ENCODE measurements around the gene KRT71. TPM values are rescaled to one million over a fixed set of nuclear protein-coding genes. Genes with fewer than 3 reads are reported as not detected.

The KRT71 gene
- polyA plus RNA-seq, 1 donor from 2014 or later, result not detected

DNA sequence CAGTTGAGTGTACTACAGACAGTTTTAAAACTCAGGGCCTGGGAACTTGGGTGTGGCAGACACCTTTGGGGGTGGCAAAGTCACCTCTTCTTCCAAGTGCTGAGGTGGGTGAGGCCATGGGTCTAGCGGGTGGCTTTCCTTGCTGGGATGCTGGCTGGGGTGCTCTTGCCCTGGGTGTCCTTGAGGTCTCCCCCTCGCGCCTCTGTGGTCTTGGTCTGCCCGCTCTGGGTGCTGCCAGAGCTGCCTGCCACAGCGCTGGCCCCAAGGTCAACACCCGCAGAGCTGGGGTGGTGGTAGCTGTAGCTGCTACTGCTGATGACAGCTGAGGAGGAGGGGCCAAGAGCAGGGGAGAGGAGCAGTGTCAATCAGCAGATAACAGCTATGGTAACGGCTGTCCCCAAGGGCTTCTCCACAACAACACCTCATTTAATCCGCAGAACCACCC, 13.9 kb upstream of the KRT71 start:
- Histone ChIP-seq H3K27me3 (ENCODE audit: insufficient read depth, low read depth, low read length) (no peaks in the 10 kb centered on the region), H3K79me2 (replicated peaks; ENCODE audit: insufficient read depth, low read length) (no peaks in the 10 kb centered on the region), H3K27ac (ENCODE audit: low read length) (no peak overlapping the region), H3K36me3 (ENCODE audit: insufficient read depth, low read length) (no peaks in the 10 kb centered on the region), H3K9me3 (ENCODE audit: low read length) (no peaks in the 10 kb centered on the region), H2AFZ (ENCODE audit: low read depth, low read length) (no peak overlapping the region), H3K4me3 (ENCODE audit: low read length) (peak overlapping the region; percentile 30), H3K9ac (ENCODE audit: low read length) (no peak overlapping the region), H3F3A (ENCODE audit: insufficient read depth, low read length, poor library complexity, severe bottlenecking) (no peaks in the 10 kb centered on the region), H3K9me2 (ENCODE audit: insufficient read depth, low read length) (no peaks in the 10 kb centered on the region), H3K4me2 (ENCODE audit: low read length) (no peak overlapping the region), H4K20me1 (ENCODE audit: insufficient read depth) (no peaks in the 10 kb centered on the region)
- TF ChIP-seq EZH2 (IDR thresholded peaks at IDR 0.05; ENCODE audit: borderline replicate concordance, insufficient read depth, low read length, poor library complexity, severe bottlenecking), result no peak
- peak; percentile 25 for TF ChIP-seq EP300 (conservative IDR thresholded peaks at IDR 0.05; ENCODE audit: poor library complexity, severe bottlenecking)

DNA sequence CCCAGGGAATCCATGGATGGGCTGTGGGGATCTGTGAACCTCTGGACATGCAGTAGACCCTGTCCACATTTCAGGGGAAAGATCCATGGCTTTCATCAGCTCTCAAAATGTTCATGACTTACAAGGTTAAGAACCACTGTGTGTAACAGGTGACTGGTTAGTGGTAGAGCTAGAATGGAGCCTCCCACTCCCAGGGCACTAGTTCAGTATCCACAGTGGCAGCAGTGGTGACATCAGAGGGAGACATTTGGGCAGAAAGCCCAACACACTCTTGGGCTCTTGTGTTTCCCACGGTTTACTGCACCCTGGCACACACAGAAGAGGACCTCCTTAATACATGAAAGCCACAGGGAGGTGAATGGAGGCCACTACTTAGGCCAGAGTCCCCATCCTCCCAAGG, 11.6 kb upstream of the KRT71 start:
- TF ChIP-seq RAD21 (conservative IDR thresholded peaks at IDR 0.05) (no peak), EP300 (conservative IDR thresholded peaks at IDR 0.05; ENCODE audit: poor library complexity, severe bottlenecking) (no peak), SMC3 (conservative IDR thresholded peaks at IDR 0.05; ENCODE audit: poor library complexity) (no peak), EZH2 (IDR thresholded peaks at IDR 0.05; ENCODE audit: borderline replicate concordance, insufficient read depth, low read length, poor library complexity, severe bottlenecking) (no peak), MXI1 (conservative IDR thresholded peaks at IDR 0.05; ENCODE audit: poor library complexity, severe bottlenecking) (no peak), TAF1 (IDR thresholded peaks at IDR 0.05; ENCODE audit: low read depth) (no peak), POLR2AphosphoS5 (IDR thresholded peaks at IDR 0.05) (no peak), REST (IDR thresholded peaks at IDR 0.05; ENCODE audit: borderline replicate concordance) (no peak)
- TF ChIP-seq, protein P1, sequence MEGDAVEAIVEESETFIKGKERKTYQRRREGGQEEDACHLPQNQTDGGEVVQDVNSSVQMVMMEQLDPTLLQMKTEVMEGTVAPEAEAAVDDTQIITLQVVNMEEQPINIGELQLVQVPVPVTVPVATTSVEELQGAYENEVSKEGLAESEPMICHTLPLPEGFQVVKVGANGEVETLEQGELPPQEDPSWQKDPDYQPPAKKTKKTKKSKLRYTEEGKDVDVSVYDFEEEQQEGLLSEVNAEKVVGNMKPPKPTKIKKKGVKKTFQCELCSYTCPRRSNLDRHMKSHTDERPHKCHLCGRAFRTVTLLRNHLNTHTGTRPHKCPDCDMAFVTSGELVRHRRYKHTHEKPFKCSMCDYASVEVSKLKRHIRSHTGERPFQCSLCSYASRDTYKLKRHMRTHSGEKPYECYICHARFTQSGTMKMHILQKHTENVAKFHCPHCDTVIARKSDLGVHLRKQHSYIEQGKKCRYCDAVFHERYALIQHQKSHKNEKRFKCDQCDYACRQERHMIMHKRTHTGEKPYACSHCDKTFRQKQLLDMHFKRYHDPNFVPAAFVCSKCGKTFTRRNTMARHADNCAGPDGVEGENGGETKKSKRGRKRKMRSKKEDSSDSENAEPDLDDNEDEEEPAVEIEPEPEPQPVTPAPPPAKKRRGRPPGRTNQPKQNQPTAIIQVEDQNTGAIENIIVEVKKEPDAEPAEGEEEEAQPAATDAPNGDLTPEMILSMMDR (IDR thresholded peaks at IDR 0.05; ENCODE audit: poor library complexity, severe bottlenecking), result no peak
- Histone ChIP-seq H3K9me3 (ENCODE audit: low read length) (no peaks in the 10 kb centered on the region), H3K9me2 (ENCODE audit: insufficient read depth, low read length) (no peaks in the 10 kb centered on the region), H4K20me1 (ENCODE audit: insufficient read depth) (no peaks in the 10 kb centered on the region), H3K79me2 (replicated peaks; ENCODE audit: insufficient read depth, low read length) (no peaks in the 10 kb centered on the region), H3K9ac (ENCODE audit: low read length) (no peak overlapping the region), H3K4me3 (ENCODE audit: low read length) (no peak overlapping the region), H2AFZ (ENCODE audit: low read depth, low read length) (no peak overlapping the region), H3K27ac (ENCODE audit: low read length) (no peak overlapping the region), H3K27me3 (ENCODE audit: insufficient read depth, low read depth, low read length) (no peaks in the 10 kb centered on the region), H3F3A (ENCODE audit: insufficient read depth, low read length, poor library complexity, severe bottlenecking) (no peaks in the 10 kb centered on the region), H3K4me2 (ENCODE audit: low read length) (no peak overlapping the region), H3K36me3 (ENCODE audit: insufficient read depth, low read length) (no peaks in the 10 kb centered on the region)
